22Rv1 (cell line): ENCODE data around the gene NF1.

Experiments used
- CTCF ChIP-seq: fragments of 450-650 bp; IDR thresholded peaks from 2 replicates; pipeline ENCODE4 v1.5.1; 2017; ENCODE audit warnings: mild to moderate bottlenecking
- ZFX ChIP-seq: fragments of 450-650 bp; IDR thresholded peaks from 2 replicates; pipeline ENCODE4 v1.6.1; 2017; ENCODE audit warnings: antibody characterized with exemption, borderline replicate concordance

- TF ChIP-seq CTCF, result no peak
- TF ChIP-seq ZFX, result no peak
Measured at GRCh38 chr17:31136319-31136718, 41.5 kb downstream of the NF1 start.
